NT2/D1 (cell line): ENCODE results near the gene TMEM106C.
"Not testable (repeated sequence)": the region's sequence is repeated elsewhere in the genome, so short reads cannot be mapped to it uniquely, and the experiment has no call there.

Experiments
- YY1 ChIP-seq: IDR thresholded peaks from 2 replicates; pipeline ENCODE4 v1.6.1; 2011; ENCODE audit not compliant: insufficient read length, insufficient read depth
- ZNF274 ChIP-seq: IDR thresholded peaks from 2 replicates; pipeline ENCODE4 v1.6.1; 2011; ENCODE audit warnings: mild to moderate bottlenecking, low read depth, low read length

GRCh38 chr12:47957671-47958070, 5.7 kb upstream of the TMEM106C start:
- not testable (repeated sequence) for TF ChIP-seq YY1, ZNF274
